HepG2 (cell line): ENCODE measurements around the gene MRM1. TPM values are rescaled to one million over a fixed set of nuclear protein-coding genes. Genes with fewer than 3 reads are reported as not detected.

Experiments
- ATAC-seq: fragments of 200-7000 bp; cut with Tn5 transposase; 3 replicates; pipeline ENCODE4 v1.9.1; 2020; ENCODE audit warnings: mild to moderate bottlenecking, moderate library complexity
- BruUV-seq: library from RNA; stranded (reverse); fragments of 400-500 nt; replicated peaks from 2 replicates; lab custom pipeline; 2021; lab: Mats Ljungman, UMichigan
- CTCF ChIA-PET: fragments of 300-600 bp; formaldehyde crosslinking; extraction: SDS; loops from one replicate; lab custom pipeline; 2021; ENCODE audit warnings: low total read pairs, inconsistent platforms, low intra/inter-chr PET ratio; lab: Yijun Ruan, JAX
- POLR2A ChIA-PET: fragments of 350-600 bp; sonication (Branson Sonifier 250); formaldehyde crosslinking; loops from one replicate; lab custom pipeline; 2020; ENCODE audit warnings: antibody characterized with exemption, inconsistent platforms; lab: Yijun Ruan, JAX
- DNase-seq: peaks from one replicate; pipeline ENCODE4 v3.0.0-alpha.2; 2015; ENCODE audit warnings: low spot score
- FAIRE-seq: peaks from 3 replicates; lab custom pipeline; 2011; peaks lifted over from hg19 to GRCh38; lab: Jason Lieb, UNC
- H2AFZ ChIP-seq: one replicate; pipeline ENCODE4 v1.6.1; 2011; ENCODE audit warnings: low read length, inconsistent platforms
- H3K27ac ChIP-seq: fragments of 300-600 bp; 3 replicates; pipeline ENCODE4 v1.8.0; 2011; ENCODE audit warnings: mixed run types, mild to moderate bottlenecking, mixed read lengths, low read length, inconsistent platforms; ENCODE audit not compliant: insufficient read depth; ENCODE audit errors: extremely low read length
- H3K27me3 ChIP-seq, 2 experiments: fragments of 200-600 bp in 1 of 2; 2 replicates in 1 of 2; 3 replicates in 1 of 2; pipeline versions ENCODE4 v1.6.0 to v1.8.0; 2011; ENCODE audit warnings: low read length in 2 of 2, mild to moderate bottlenecking in 2 of 2, moderate library complexity in 2 of 2, inconsistent platforms in 1 of 2; ENCODE audit not compliant: insufficient read depth in 2 of 2, control insufficient read depth in 1 of 2
- H3K36me3 ChIP-seq, 2 experiments: fragments of 200-600 bp in 1 of 2; replicated peaks in 1 of 2; 2 replicates in 1 of 2; 3 replicates in 1 of 2; pipeline versions ENCODE4 v1.5.1 to v1.8.0; 2011; ENCODE audit warnings: low read length in 2 of 2, inconsistent platforms in 1 of 2; ENCODE audit not compliant: insufficient read depth in 2 of 2, control insufficient read depth in 1 of 2
- H3K4me1 ChIP-seq: 2 replicates; pipeline ENCODE4 v1.5.1; 2012; ENCODE audit warnings: low read length, inconsistent platforms; ENCODE audit not compliant: insufficient read depth
- H3K4me2 ChIP-seq: 2 replicates; pipeline ENCODE4 v1.6.0; 2011; ENCODE audit warnings: low read depth, low read length, inconsistent platforms
- H3K4me3 ChIP-seq, 3 experiments: fragments of 200-600 bp in 1 of 3; sonication (generic), shearing (Covaris generic) in 1 of 3; replicated peaks in 1 of 3; 2 replicates each; pipeline ENCODE4 v1.5.1; 2011 to 2016; ENCODE audit warnings: low read length in 3 of 3, inconsistent platforms in 2 of 3, low read depth in 2 of 3, mild to moderate bottlenecking in 2 of 3, control low read depth in 1 of 3, mixed read lengths in 1 of 3; ENCODE audit not compliant: insufficient read depth in 1 of 3
- H3K79me2 ChIP-seq: one replicate; pipeline ENCODE4 v1.6.1; 2011; ENCODE audit warnings: low read length, inconsistent platforms; ENCODE audit not compliant: insufficient read depth
- H3K9ac ChIP-seq: 2 replicates; pipeline ENCODE4 v1.6.0; 2011; ENCODE audit warnings: mild to moderate bottlenecking, low read depth, low read length, inconsistent platforms; ENCODE audit not compliant: insufficient read depth
- H3K9me3 ChIP-seq: 2 replicates; pipeline ENCODE4 v1.5.1; 2012; ENCODE audit warnings: mild to moderate bottlenecking, low read length
- H4K20me1 ChIP-seq: 2 replicates; pipeline ENCODE4 v1.6.0; 2011; ENCODE audit warnings: inconsistent platforms, mild to moderate bottlenecking, low read length, moderate library complexity; ENCODE audit not compliant: insufficient read depth
- KLF12 ChIP-seq: sonication (generic); formaldehyde crosslinking; IDR thresholded peaks from 2 replicates; pipeline ENCODE4 v1.4.0; 2020; ENCODE audit warnings: missing genetic modification reagents, borderline replicate concordance
- RFXAP ChIP-seq: sonication (generic); formaldehyde crosslinking; IDR thresholded peaks from 2 replicates; pipeline ENCODE4 v1.4.0; 2020; ENCODE audit warnings: missing genetic modification reagents, borderline replicate concordance
- SRSF9 ChIP-seq: fragments of 200-400 bp; formaldehyde crosslinking; IDR thresholded peaks from 2 replicates; pipeline ENCODE4 v1.6.1; 2018; ENCODE audit warnings: borderline replicate concordance, mild to moderate bottlenecking, low read depth, low read length; ENCODE audit not compliant: insufficient read depth, poor library complexity, severe bottlenecking
- ZNF331 ChIP-seq: sonication (generic); formaldehyde crosslinking; IDR thresholded peaks from 2 replicates; pipeline ENCODE4 v1.4.0; 2020; ENCODE audit warnings: missing genetic modification reagents
- ZNF441 ChIP-seq: sonication (generic); formaldehyde crosslinking; IDR thresholded peaks from 2 replicates; pipeline ENCODE4 v1.7.0; 2021; ENCODE audit warnings: missing genetic modification reagents, borderline replicate concordance
- ZNF615 ChIP-seq: sonication (generic); formaldehyde crosslinking; IDR thresholded peaks from 2 replicates; pipeline ENCODE4 v1.5.0; 2020; ENCODE audit warnings: mild to moderate bottlenecking, missing genetic modification reagents, borderline replicate concordance
- ZNF737 ChIP-seq: sonication (generic); formaldehyde crosslinking; IDR thresholded peaks from 2 replicates; pipeline ENCODE4 v1.5.0; 2020; ENCODE audit warnings: missing genetic modification reagents, mild to moderate bottlenecking, borderline replicate concordance
- ZNF788 ChIP-seq: sonication (generic); formaldehyde crosslinking; IDR thresholded peaks from 2 replicates; pipeline ENCODE4 v1.5.0; 2020; ENCODE audit warnings: mild to moderate bottlenecking, missing genetic modification reagents, borderline replicate concordance
- WGBS: methylation state at CpG from one replicate; pipeline ENCODE4 v1.1.6; 2017; ENCODE audit warnings: low lambda C conversion rate; 5-methylcytosine and 5-hydroxymethylcytosine counted together
- in situ Hi-C: cut with HindIII; loops from 2 replicates; pipeline ENCODE4 v1.10.0; 2017; ENCODE audit warnings: low pct_unique_long_range_greater_than_20kb; ENCODE audit not compliant: extremely low pct_ligation_motif_present
- intact Hi-C: fragments of 100-400 bp; cut with micrococcal nuclease; formaldehyde crosslinking; loops from one replicate; pipeline ENCODE4 v1.10.0; 2022; ENCODE audit not compliant: unreplicated experiment
- polyA plus RNA-seq, 8 experiments: library from polyadenylated mRNA; depleted of rRNA in 3 of 8; stranded (reverse) in 7 of 8; unstranded in 1 of 8; fragments of >200 nt; fragmentation: Illumina TruSeq in 4 of 8; extraction: Trizol in 4 of 8; gene quantifications; 2 replicates each; pipeline versions ENCODE4 v1.2.1 to v1.2.3, GENCODE V29; 2011 to 2016; ENCODE audit warnings: low read depth in 4 of 8, missing spikeins in 1 of 8, mixed read lengths in 1 of 8; ENCODE audit not compliant: insufficient read depth in 1 of 8
- total RNA-seq, 5 experiments: library from RNA; depleted of rRNA; stranded (reverse); fragments of >200 nt; fragmentation: Illumina TruSeq; extraction: Trizol; gene quantifications; 2 replicates each; pipeline ENCODE4 v1.2.3, GENCODE V29; 2016; ENCODE audit warnings: low read depth in 1 of 5
- TF ChIP-seq, protein P1 (sequence below): sonication (generic); formaldehyde crosslinking; IDR thresholded peaks from 2 replicates; pipeline ENCODE4 v1.4.0; 2020; ENCODE audit warnings: low read depth, mild to moderate bottlenecking, missing genetic modification reagents
- TF ChIP-seq, protein P2 (sequence below): IDR thresholded peaks from 2 replicates; pipeline ENCODE4 v1.6.1; 2018; ENCODE audit warnings: missing genetic modification reagents
- TF ChIP-seq, protein P3 (sequence below): sonication (generic); formaldehyde crosslinking; IDR thresholded peaks from 2 replicates; pipeline ENCODE4 v1.4.0; 2020; ENCODE audit warnings: missing genetic modification reagents, mild to moderate bottlenecking, borderline replicate concordance

Gene MRM1
- total and polyA plus RNA-seq, 2 of the 13 experiments (the other 11 are each of a cell fraction or from before 2014, with no cell fraction given) = 4.1 to 11.3 TPM

DNA sequence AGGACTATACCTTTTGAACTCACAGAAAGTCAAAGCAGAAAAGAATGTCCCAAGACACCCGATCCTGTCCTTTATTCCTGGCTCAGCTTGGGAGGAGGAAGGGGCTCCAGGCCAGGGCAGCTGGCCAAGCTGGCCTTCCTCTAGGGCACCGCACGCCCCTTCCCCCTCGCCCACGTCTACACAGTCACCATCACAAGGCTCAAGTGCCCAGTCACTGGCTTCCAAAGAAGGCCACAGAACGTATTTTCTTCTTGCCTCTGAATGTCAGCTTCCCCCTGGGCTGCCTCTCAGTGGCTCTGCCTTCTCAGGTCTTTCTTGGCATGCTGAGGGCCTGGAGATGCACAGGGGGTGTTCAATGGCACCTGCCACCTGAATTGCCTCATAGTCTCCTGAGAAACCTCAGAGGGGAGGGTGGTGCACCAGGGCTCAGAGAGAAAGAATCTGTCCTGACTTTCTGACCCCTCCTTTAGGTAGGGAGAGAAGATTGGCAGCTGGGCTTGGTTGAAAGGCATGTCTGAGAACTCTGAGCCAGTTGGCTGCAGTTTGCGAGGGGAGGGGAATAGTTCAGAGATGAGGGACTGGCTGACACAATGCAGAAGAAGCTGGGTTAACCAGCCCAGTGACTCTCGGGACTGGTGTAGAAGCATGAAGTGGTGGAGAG, 7.6 kb upstream of the MRM1 start:
- Histone ChIP-seq H4K20me1 (no peaks in the 10 kb centered on the region), H3K27ac (peak overlapping the region; percentile 84), H3K36me3 (peaks cover 7 to 13% of the 10 kb centered on the region in 2 experiments; a peak in 4 of 5 replicates), H3K27me3 (no peaks in the 10 kb centered on the region; a peak in 1 of 5 replicates), H3K79me2 (peaks cover 15% of the 10 kb centered on the region), H3K9ac (no peak overlapping the region), H3K4me3 (no peak overlapping the region), H2AFZ (no peak overlapping the region), H3K9me3 (no peaks in the 10 kb centered on the region), H3K4me2 (peak overlapping the region; percentile 95), H3K4me1 (peaks cover 29% of the 10 kb centered on the region)
- POLR2A ChIA-PET = interaction anchor here (2.7 to 3.0 kb wide), 3 partner anchors 9 to 59 kb away, joined by 11 to 71 read pairs (median 32); partner anchors contain the start of genes GGNBP2, MRM1, MYO19 and PIGW
- no TSS peak for BruUV-seq
- TF ChIP-seq KLF12 (CRISPR knock-in tag) (no peak), RFXAP (no peak), ZNF441 (CRISPR knock-in tag) (no peak), ZNF331 (CRISPR knock-in tag) (no peak), ZNF737 (CRISPR knock-in tag) (no peak)
- ATAC-seq (no peak), DNase-seq (no peak), FAIRE-seq (no peak)
- WGBS = 91% methylated on average over 8 of the region's 8 CpGs
- CTCF ChIA-PET = no interaction called here
- in situ Hi-C loops (no loop called here), intact Hi-C loops (loop anchor here (5.0 kb wide), 1 partner anchor 46 kb away; no protein-coding TSS in a partner anchor)

DNA sequence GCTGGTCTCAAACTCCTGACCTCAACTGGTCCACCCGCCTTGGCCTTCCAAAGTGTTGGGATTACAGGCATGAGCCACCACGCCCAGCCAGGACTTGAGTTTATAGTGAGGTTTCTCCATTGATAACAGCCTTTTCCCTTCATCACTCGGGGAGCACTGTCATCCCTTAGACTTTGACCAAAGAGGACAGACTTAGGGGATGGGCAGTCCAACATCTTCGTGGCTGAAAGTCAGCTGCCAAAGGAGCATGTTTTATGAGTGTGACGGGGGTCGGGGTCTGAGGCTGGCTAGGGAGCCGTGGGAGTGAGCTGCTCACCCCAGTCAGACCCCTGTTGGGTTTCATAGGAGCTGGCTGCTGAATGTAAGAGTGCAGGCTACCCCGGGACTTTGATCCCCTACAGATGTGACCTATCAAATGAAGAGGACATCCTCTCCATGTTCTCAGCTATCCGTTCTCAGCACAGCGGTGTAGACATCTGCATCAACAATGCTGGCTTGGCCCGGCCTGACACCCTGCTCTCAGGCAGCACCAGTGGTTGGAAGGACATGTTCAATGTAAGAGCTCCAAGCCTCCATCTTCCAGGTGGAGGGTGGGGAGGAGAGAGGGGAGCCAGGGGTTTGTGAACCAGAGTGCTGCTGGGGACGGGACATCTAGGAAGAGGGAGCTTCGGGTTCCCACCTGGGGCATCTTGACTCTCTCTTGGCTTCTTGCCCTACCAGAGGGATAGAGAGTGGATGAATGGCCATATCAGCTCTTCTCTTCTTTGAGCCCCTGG, 6.6 kb upstream of the MRM1 start:
- CTCF ChIA-PET = no interaction called here
- no peak overlapping the region for H3K27ac ChIP-seq
- TF ChIP-seq SRSF9 = no peak
- no peak for TF ChIP-seq ZNF788
- TF ChIP-seq, protein P1, sequence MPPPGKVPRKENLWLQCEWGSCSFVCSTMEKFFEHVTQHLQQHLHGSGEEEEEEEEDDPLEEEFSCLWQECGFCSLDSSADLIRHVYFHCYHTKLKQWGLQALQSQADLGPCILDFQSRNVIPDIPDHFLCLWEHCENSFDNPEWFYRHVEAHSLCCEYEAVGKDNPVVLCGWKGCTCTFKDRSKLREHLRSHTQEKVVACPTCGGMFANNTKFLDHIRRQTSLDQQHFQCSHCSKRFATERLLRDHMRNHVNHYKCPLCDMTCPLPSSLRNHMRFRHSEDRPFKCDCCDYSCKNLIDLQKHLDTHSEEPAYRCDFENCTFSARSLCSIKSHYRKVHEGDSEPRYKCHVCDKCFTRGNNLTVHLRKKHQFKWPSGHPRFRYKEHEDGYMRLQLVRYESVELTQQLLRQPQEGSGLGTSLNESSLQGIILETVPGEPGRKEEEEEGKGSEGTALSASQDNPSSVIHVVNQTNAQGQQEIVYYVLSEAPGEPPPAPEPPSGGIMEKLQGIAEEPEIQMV = no peak
- TF ChIP-seq, protein P2, sequence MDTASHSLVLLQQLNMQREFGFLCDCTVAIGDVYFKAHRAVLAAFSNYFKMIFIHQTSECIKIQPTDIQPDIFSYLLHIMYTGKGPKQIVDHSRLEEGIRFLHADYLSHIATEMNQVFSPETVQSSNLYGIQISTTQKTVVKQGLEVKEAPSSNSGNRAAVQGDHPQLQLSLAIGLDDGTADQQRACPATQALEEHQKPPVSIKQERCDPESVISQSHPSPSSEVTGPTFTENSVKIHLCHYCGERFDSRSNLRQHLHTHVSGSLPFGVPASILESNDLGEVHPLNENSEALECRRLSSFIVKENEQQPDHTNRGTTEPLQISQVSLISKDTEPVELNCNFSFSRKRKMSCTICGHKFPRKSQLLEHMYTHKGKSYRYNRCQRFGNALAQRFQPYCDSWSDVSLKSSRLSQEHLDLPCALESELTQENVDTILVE (CRISPR knock-in tag) = no peak
- no peak for TF ChIP-seq ZNF615 (CRISPR knock-in tag)
- TF ChIP-seq, protein P3, sequence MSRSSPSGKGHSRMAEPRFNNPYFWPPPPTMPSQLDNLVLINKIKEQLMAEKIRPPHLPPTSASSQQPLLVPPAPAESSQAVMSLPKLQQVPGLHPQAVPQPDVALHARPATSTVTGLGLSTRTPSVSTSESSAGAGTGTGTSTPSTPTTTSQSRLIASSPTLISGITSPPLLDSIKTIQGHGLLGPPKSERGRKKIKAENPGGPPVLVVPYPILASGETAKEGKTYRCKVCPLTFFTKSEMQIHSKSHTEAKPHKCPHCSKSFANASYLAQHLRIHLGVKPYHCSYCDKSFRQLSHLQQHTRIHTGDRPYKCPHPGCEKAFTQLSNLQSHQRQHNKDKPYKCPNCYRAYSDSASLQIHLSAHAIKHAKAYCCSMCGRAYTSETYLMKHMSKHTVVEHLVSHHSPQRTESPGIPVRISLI (CRISPR knock-in tag) = no peak

More for the DNA sequence above, 6.6 kb upstream of the MRM1 start:
- in situ Hi-C loops (no loop called here), intact Hi-C loops (loop anchor here (5.0 kb wide), 1 partner anchor 48 kb away; no protein-coding TSS in a partner anchor)
- FAIRE-seq (no peak), ATAC-seq (no peak), DNase-seq (no peak)
- Histone ChIP-seq H3K79me2 (peaks cover 15% of the 10 kb centered on the region), H3K4me1 (peaks cover 38% of the 10 kb centered on the region), H4K20me1 (no peaks in the 10 kb centered on the region), H3K27me3 (no peaks in the 10 kb centered on the region; a peak in 1 of 5 replicates), H3K36me3 (peaks cover 7% of the 10 kb centered on the region in 2 experiments; a peak in 4 of 5 replicates), H3K9me3 (no peaks in the 10 kb centered on the region), H3K9ac (no peak overlapping the region), H2AFZ (no peak overlapping the region), H3K4me3 (no peak overlapping the region), H3K4me2 (no peak overlapping the region)
- POLR2A ChIA-PET = interaction anchor here (1.1 kb wide), 1 partner anchor 49 kb away, joined by 3 read pairs; no protein-coding TSS in a partner anchor
- 97% methylated on average over 8 of the region's 13 CpGs for WGBS
- no TSS peak for BruUV-seq
